ENCODE results near the gene PLCB1.
"Not testable (repeated sequence)": the region's sequence is repeated elsewhere in the genome, so short reads cannot be mapped to it uniquely, and the experiment has no call there.

The PLCB1 gene

DNA sequence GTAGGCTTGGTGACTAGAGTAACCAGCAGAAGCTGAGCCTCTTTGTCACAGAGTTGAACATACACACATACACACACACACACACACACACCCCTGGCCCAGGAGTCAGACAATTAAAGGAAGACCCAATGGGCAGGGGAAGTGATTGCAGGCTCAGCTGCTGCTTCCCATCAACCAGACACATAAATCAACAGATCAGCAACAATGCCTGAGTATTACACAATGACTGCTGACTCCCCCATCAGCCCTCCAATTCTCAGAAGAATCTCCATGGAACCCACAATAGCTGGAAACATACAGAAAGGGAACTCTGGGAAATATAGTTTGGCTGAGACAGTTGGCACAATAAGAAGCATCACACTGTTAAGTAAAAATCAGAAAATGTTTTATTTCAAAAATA, 666.4 kb downstream of the PLCB1 start:
- DNase-seq: peak; percentile 75

DNA sequence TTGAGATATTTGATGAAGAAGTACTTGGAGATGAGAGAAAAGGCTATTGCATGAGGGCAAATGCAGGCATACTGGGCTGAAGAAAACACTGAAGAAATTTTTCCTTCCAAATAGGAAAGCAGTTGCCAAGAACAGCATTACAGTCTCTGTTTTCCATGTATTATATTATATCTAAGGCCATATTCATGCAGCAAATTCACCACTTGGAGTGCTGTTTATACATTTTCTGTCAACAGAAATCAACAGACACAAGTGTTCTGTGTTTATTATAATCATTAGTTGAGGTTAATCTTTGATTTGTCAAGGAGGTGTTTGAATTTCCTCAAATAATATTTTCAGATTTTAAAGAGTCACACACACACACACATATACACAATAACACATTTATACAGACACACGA, 668.0 kb downstream of the PLCB1 start:
- DNase-seq: no peak

DNA sequence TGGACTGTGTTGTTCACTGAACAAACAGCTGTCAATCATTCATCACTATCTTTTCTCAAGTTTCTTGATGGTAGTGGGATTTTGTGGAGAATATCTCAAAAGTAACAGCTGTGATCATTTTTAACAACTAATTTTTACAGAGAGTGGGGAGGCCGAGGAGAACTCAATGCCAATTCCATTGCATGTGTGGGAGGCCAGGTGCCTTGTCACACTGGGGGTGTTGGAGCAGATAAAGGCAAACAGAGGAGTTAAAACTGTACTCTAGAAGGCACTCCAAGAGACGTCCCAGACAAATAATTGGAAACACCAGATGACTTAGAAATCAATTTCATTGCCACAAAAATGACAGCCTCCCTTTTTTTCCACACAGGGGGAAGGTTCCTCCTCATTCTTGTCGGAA, 669.6 kb downstream of the PLCB1 start:
- DNase-seq: no peak

- no peak for DNase-seq
These were observed 671.0 kb downstream of the PLCB1 start for GRCh38 chr20:8803065-8803464.

GRCh38 chr20:8803941-8804340, 671.9 kb downstream of the PLCB1 start:
- no peak for DNase-seq

- no peak for DNase-seq
These were observed 673.8 kb downstream of the PLCB1 start for GRCh38 chr20:8805737-8806442.

DNA sequence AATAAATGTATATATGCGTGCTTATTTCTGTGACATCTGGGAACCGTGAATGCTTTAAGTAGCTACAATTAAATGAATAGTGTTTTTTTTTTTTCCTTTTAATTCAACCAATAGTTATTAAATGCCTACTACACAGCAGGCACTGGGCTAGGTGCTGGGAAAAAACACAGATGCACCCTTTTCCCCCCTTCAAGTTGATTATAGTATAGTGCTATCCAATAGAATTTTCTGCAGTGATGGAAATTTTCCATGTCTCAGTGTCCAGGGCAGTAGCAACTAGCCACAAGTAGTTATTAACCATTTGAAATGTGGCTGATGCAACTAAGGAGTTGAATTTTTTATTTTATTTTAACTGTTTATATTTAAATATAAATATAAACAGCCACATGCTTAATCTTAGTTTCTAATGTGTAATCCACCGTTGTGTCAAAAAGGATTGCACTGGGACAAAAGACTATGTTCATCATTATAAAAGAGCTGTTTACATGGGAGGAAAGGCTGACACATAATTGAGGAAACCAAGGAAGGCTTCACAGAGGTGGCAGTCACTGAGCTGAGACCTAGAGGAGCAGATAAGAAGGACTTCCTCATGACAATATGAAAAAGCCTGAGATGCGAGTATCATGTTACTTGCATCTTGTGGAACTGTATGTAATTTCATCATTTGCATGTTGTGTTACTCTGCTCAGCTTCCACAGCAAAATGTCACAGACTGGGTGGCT, 675.6 kb downstream of the PLCB1 start:
- DNase-seq: no peak

GRCh38 chr20:8808202-8808535, 676.1 kb downstream of the PLCB1 start:
- no peak for DNase-seq

DNA sequence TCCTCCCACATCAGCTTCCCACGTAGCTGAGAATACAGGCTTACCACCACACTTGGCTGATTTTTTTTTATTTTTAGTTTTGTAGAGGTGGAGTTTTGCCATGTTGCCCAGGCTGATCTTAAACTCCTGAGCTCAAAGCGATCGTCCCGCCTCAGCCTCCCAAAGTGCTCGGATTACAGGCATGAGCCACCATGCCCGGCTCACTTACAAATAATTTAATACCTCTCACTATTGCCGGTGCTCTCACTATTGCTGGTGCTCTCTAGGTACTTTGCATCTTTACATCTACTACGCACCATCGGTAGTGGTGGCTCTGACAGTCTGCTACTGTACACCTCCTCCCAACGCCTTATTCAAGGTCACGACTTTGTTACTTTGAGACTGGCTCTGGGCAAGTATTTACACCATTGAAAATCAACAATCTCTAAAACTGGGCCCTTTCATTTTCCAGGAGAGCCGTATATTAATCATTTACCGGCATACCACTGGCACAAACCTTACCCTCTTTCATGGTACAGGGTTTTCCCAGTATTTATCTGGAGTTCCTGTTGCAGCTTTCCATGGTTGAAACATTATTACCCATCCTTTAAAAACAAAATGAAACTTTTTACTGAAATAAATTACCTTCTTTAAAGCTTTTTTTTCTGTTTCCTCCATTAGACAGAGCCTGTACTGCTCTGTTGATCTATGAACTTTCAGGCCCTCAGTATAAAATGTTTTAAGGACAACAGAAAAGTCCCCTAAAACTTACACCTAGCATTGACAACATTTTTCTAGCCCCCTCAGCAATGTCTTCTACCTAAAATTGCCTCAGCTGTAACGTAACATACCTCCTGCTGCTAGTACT, 677.3 kb downstream of the PLCB1 start:
- DNase-seq: no peak

GRCh38 chr20:8811801-8812594, 679.9 kb downstream of the PLCB1 start:
- no peak for DNase-seq

DNA sequence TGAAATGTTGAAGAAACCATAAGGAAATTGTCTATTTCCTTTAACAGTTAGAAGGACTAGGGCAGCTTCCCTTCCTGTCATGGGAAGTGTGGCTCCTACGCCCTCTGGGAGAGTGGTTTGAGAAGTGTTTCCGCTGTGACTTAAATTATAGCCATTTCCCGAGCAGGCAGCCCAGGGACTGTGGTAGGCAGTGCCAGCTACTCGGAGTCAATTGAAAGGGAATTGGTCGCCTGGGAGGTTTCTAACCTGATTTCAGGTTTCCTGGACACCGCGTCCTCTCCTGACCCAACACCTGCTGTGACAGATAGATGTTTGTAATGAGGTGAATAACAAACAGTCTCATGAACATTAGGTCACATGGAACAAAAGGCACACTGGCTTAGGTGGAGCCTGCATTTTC, 680.8 kb downstream of the PLCB1 start:
- no peak for DNase-seq

DNA sequence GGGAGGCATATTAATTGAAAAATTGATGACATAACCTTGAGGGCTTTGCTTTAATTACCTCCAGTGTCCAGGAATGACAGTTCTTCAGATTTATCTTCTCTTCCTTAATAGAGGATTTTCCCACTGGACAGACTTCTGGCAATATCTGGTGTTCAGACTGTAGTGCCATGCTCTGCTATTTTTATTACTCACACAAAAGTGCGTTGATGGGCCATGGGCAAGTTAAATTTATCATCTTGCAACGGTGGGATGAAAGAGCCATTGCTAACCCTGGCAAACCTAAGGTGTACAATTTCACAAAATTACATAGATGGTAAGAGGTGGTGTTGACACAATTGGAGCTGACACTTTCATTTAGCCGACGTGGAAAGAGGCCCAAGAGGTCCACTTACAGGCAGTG, 683.1 kb downstream of the PLCB1 start:
- no peak for DNase-seq

DNA sequence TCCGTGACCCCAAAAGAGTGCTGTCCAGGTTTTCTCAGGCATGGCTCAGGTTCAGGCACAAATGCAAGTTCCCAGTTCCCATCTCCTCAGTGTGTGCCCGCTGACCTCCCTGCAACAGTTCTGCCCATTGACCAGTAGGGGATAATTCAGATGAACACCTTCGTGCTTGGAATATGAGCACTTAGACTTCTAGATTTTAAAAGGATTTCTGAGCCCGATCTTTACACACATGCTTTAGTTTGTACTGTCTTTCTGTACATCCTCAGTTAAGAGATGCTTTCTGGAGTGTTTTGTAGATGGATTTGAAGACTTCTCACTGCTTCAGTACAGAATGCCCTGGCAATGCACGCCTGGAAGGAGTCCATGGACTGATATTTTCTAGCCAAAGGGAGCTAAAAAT, 697.2 kb downstream of the PLCB1 start:
- DNase-seq: no peak

- not testable (repeated sequence) for DNase-seq
These were observed 702.2 kb downstream of the PLCB1 start for GRCh38 chr20:8834294-8834693.

DNA sequence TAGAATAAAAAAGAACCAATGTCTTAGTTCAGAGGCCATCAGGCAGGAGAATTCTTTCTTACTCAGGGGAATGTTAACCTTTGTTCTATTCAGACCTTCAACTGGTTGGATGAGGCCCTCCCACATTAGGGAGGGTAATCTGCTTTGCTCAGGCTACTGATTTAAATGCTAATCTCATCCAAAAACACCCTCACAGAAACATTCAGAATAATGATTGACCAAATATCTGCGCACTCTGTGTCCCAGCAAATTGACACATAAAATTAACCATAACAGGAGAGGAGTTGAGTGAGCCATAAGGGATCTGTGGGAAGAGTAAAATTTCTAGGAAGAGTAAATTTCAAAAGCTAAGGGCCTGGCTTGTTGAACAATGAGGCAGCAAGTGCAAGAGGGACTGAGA, 702.8 kb downstream of the PLCB1 start:
- DNase-seq: no peak

- no peak for DNase-seq
These were observed 705.3 kb downstream of the PLCB1 start for GRCh38 chr20:8837396-8837795.

DNA sequence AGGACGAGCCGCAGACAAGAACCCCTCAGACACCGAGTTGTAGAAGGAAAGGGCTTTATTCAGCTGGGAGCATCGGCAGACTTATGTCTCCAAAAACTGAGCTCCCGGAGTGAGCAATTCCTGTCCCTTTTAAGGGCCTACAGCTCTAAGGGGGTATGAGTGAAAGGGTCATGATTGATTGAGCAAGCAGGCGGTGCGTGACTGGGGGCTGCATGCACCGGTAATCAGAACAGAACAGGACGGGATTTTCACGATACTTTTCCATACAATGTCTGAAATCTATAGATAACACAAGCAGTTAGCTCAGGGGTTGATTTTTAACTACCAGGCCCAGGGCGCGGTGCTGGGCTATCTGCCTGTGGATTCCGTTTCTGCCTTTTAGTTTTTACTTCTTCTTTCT, 710.5 kb downstream of the PLCB1 start:
- DNase-seq: no peak

GRCh38 chr20:8844179-8844578, 712.1 kb downstream of the PLCB1 start:
- no peak for DNase-seq

DNA sequence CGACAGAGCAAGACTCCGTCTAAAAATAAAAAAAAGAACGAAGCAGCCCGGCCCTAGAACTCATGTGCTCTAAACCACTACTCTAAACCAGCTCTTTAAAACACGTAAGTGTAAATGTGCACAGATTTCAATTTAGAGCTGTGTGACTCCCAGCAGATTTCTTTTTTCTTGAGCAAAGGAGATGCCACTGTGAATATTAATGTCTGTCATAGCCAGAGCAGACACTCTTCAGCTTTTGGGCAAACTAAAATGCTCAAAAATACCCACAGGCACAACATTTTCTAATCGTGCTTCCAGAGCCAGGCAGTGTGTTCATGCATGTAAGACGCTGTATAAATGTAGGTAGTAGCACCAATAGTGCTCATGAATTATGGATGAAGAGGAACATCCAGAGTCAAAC, 717.9 kb downstream of the PLCB1 start:
- DNase-seq: no peak

GRCh38 chr20:8851446-8851845, 719.4 kb downstream of the PLCB1 start:
- no peak for DNase-seq

DNA sequence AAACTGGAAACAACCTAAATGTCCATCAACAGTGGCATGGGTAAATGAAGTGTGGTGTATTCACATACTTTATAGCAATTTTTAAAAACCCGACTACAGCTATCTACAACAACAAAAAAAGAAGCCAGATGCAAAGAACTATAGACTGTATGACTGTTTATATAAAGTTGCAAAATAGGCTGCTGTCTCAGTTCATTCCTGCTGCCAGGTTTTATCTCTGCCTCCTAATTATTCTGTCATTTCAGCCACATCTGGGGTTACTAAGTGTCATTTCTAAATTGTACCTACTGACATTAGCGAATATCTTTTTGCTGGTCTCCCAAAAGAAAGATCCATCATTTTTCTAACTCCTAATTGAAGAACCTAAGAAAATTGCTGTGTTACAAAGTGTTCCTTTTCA, 719.9 kb downstream of the PLCB1 start:
- DNase-seq: not testable (repeated sequence)

DNA sequence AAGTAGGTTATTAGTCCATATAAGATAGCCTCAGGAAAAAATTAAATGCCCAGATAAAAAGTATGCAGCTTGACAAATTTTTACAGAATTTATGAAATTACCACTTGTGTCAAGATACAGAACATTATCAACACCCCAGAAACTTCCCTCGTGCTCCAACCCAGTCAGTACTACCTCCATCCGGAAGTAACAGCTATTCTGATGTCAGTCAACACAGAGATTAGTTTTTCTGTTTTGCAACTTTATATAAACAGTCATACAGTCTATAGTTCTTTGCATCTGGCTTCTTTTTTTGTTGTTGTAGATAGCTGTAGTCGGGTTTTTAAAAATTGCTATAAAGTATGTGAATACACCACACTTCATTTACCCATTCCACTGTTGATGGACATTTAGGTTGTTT, 721.1 kb downstream of the PLCB1 start:
- not testable (repeated sequence) for DNase-seq

DNA sequence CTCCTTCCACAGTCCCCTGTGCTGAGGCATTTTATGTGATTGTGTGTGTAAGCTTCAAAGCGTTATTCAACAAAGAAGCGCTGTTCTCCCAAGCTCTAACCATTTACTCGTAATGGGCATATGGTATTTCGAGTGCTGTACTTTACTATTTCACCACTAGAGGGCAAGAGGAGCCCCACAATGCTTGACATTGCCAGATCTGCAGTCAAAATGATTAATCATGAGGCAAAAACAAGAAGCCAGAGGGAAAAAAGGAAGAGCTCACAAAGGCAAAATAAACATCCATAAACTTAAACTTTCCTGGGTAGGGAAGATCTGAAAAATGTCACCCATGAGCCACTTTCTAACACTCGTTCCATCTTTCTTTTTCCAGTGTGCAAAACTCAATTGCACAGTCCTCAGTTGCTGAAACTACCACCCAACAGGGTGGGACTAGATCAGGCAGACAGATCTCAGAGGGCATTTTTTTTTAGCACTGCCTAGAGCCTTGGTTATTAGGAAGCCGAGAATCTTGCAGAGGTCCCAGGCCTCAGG, 721.8 kb downstream of the PLCB1 start:
- DNase-seq: peak; percentile 52

All from MV-4-11 (cell line).